Activated CD4-positive, alpha-beta T cell treated with anti-CD3 and anti-CD28 coated beads, Interleukin-2, amount 50 U/mL, for 16 hours (primary cell): ENCODE measurements around the gene LZTS3.
A peak's percentile ranks its signal among the peaks of the same experiment; 100 is the strongest.
"Not testable (repeated sequence)": the region's sequence is repeated elsewhere in the genome, so short reads cannot be mapped to it uniquely, and the experiment has no call there.

Experiments used
- DNase-seq: peaks from one replicate; pipeline ENCODE4 v3.0.0-alpha.2; 2020

Gene LZTS3

DNA sequence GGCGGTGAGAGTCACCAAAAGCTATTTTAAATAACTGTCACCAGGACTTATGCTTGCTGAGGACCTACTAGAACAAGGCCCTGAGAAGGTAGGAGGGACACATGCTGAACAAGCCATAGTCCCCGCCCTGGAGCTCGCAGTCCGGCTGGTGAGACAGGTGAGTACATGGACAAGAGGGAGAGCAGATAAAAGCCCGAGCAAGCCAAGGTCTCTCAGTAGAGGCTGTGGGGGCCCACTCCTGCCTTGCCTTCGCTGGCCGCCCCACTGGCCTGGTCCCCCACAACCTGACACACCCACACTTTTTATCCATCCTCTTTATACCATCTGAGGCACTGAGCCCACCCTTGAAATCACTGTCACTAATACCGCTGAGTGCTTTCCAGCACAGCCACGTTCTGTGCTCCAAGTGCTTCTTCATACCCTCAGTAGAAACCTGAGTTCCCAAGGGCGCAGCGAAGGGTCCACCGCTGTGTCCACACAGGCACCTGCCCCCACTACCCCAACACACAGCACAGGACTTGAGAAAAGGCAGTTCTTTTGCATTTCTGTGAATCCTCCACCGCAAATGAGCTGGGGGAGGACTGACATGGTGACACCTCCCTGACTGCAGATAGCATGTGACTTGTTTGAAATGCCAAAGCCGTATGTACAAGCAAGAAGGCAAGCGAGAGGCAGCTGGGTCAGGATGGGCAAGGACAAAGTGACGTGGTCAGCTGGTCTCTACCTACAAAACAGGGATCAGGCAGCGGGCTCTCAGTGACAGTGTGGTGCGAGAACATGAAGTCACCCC is 19.1 kb upstream of the LZTS3 start:
- no peak for DNase-seq

- no peak for DNase-seq
These were observed 17.3 kb upstream of the LZTS3 start for GRCh38 chr20:3190681-3191111.

DNA sequence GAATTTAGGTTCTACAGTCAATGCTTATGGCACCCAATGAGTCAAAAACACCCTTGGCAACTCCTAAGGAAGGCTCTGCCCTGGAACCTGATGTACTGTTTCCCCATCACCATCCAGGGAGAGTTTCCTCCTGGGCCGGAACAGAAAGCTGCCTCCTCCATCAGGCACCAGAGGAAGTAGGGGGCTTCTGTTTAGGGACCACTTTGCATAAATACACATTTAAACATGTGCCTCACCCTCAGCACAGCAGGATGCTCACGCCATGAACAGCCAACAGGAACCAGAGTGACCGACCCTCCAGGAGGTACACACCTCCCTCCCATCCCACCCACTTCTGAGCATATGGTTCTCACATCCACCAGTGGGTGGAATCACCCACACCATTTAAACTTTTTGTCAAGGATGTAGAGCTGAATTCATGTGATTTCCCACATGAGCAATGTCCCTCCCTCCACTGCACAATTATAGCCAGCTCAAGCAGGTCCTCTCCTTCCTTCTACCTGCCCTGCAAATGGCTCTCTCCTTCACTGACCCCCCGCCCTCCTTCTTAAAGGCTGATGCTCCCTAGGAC is 16.3 kb upstream of the LZTS3 start:
- DNase-seq = no peak

DNA sequence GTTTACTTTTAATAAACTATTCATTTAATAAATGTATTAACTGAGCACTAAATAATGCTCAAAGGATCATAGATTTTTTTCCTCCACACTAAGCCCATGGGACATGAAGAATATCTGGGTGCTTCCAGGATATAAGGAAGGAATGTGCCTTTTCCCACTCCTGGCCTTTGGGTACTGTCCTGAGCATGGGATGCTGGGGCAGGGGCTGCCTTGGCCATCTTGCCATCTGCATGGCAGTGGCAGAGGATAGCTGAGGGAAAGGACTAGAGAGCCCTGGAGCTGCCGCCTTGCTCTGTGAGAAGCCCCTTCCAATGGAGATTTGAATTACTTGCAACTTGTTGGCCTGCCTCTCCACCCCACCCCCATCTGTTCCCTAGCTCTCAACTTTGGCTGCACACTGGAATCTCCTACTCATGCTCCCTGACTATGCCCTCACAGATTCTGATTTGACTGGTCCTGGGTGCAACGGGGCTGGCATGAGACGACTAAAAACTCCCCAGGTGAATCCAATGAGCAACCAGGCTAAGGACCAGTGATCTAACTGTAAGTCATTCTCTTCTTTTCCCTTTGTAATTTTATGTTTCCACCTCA is 15.6 kb upstream of the LZTS3 start:
- no peak for DNase-seq

DNA sequence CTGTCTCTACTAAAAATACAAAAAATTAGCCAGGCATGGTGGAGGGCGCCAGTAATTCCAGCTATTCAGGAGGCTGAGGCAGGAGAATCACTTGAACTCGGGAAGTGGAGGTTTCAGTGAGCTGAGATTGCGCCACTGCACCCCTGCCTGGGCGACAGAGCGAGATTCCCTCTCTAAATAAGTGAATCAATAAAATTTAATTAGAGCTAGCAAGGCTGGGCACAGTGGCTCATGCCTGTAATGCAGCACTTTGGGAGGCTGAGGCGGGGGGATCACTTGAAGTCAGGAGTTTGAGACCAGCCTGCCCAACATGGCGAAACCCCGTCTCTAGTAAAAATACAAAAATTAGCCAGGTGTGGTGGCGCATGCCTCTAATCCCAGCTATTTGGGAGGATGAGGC is 14.5 kb upstream of the LZTS3 start:
- not testable (repeated sequence) for DNase-seq

- DNase-seq = no peak
These were observed 10.7 kb upstream of the LZTS3 start for GRCh38 chr20:3183896-3184612.

GRCh38 chr20:3182429-3182828 is 9.1 kb upstream of the LZTS3 start:
- not testable (repeated sequence) for DNase-seq

DNA sequence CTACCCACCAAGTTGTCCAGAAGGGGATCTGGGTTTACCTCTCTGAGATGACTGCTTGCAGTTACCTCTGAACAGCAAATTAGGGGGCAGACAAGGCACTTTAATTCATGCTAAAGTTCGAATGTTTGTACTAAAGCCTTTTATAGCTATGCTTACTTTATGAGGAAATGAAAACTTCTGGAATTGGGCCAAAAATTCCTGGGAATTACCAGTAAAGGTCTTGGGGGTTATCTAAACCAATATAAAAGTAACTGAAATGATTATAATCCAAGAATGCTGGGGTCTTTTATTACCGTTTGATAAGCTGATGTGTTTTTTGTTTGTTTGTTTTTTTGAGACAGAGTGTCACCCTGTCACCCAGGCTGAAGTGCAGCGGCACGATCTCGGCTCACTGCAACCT is 7.9 kb upstream of the LZTS3 start:
- no peak for DNase-seq

- no peak for DNase-seq
These were observed 7.0 kb upstream of the LZTS3 start for GRCh38 chr20:3180319-3180718.

DNA sequence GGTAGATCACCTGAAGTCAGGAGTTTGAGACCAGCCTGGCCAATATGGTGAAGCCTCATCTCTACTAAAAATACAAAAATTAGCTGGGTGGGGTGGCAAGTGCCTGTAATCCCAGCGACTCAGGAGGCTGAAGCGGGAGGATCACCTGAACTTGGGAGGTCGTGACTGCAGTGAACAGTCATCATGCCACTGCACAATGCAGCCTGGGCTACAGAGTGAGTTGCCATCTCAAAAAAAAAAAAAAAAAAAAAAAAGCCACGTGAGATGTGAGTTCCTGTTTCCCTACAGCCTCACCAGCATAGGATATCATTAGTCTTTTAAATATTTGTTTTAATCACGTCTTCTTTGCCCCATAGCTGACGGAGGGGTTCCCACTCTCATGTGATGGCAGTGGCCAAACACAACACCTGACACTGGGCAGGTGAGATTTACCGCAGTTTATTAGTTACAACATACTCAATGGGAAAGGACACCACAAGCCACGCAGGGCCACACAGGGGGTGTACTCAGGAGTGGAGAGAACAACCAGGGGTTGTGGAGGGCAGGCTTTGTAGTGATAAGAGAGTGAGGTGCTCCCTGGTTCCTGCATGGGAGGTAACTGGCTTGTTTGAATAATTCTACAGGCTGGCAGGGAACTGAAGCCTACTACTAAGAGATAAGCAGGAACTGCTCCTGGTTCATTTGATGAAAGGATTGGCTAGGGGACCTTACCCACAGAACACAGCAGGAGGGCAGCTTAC is 4.6 kb upstream of the LZTS3 start:
- no peak for DNase-seq

DNA sequence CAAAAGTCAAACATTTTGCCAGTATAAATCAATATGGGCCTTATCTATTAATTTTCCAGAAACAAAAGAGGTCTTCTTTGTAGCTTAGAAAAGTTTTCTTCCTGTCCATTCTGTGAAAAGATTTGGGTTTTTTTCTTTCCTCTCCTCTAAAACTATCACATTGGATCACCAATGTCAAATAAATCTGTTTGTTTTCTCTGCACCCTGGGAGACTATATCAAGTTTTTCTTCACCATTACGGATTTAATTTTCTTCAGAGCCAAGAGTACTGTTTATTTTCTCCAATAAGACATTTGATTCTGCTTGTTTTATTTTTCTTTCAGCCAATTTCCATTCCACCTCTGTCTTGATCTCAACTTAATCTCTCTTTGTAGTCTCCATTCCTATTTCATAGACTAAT is 1.9 kb upstream of the LZTS3 start:
- no peak for DNase-seq

- DNase-seq = no peak
These were observed 1.3 kb upstream of the LZTS3 start for GRCh38 chr20:3174442-3175261.

DNA sequence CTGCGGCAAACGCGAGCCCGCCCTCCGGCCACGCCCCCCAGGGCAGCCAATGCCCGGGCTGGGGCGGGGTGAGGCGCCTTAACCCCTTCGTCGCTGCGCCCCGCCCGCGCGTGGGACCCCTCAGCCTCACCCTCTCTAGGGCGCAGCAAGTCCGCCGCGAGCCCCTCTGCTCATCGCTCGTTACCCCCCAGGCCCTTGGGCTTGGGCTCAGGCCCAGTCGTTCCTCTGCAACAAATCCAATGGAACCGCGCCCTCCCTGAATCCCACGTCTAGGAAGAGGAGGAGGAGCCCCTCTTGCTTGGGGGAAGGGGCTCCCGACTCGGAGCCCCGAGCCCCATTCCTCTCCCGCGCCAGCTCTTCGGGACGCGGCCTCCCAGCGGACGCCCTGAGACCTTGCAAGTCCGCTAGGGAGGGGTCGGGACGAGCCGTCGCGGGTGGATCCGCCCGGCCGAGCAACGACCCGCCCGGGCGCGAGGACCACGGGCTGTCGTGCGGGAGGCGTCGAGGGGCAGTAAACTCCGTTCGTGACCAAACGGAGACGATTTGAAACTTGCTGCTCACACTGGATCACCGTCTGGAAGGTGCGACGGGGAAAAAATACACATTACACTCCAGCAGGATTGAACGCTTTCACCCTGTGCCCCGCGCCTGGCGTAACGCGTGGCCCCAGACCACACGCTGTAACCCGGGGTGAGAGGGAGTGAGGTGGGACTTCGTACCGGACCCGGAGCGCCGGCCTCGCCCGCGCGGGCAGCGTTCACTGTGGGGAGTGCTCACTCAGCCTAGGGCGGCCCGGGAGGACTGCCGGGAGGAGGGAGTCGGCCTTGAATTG is 477 bp upstream of the LZTS3 start:
- peak; percentile 85 for DNase-seq

DNA sequence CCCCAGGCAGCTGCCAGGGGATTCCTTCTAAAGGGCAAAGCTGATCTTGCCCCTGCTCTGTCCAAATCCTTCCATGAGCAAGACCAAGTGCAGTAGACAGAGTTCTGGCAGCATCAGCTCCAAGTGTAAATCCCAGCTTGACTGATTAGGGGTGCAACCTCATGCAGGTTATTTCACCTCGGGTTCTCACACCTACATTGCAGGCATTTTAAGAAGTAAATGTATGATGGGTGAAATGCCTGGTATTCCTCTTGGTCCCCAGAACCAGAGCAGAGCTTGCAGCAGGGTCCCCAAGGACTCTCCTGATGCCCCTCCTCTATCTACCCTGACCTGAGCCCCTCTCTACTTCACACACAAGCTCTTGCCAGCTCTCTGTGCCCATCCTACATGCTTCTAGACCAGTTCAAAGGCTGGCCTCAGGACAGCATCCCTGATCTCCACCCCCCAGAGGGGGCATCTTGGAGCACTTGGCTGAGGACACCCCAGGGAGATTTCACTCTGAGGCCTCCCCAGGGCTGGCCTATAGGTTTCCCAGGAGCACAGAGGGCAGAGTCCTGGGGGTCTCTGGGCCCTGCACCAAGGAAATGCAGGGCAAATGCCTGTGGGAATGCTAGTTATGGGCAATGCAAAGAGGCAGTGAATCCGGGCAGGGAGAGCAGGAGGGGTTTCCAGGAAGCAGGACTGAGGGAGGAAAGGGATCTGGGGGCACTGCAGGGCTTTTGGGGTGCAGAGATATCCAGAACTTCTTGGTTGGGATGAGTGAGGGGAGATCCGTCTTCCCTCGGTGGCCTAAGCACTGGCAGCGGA is 1.0 kb downstream of the LZTS3 start:
- no peak for DNase-seq

GRCh38 chr20:3171391-3172125 is 1.8 kb downstream of the LZTS3 start:
- no peak for DNase-seq

DNA sequence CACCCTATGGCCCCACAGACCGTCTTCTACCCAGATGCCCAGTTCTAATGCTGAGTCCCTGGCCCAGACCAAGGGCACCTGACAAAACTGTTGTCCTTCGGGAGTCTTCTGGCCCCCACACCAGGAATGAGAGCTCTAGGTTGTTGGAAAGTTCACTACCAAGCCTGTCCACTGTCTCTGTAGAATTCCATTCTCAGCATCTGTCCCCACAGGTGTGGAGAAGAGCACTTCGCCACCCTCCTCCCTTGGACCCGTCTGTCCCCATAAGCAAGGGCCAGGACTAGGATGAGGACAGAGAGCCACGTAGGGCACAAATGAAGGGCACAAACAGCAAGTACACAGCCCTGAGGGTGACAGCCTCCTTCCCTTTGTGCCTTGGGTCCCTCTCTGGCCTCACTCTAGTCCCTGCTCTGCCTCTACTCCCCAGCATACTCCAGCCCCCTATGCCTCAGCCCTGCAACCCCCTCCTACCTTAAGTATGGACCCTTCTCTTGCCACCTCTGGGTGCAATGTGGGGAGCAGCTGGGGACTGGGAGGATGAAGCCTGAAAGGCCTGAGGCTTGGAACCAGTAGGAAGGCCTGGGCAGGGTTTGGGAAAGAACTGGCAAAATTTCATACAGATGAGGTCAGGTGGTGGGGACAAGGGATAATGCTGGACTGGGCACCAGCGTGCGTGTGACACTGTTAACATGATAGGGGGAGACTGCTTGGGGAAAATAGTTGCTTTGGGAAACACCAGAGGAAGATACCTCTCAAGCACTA is 4.3 kb downstream of the LZTS3 start:
- DNase-seq = no peak

DNA sequence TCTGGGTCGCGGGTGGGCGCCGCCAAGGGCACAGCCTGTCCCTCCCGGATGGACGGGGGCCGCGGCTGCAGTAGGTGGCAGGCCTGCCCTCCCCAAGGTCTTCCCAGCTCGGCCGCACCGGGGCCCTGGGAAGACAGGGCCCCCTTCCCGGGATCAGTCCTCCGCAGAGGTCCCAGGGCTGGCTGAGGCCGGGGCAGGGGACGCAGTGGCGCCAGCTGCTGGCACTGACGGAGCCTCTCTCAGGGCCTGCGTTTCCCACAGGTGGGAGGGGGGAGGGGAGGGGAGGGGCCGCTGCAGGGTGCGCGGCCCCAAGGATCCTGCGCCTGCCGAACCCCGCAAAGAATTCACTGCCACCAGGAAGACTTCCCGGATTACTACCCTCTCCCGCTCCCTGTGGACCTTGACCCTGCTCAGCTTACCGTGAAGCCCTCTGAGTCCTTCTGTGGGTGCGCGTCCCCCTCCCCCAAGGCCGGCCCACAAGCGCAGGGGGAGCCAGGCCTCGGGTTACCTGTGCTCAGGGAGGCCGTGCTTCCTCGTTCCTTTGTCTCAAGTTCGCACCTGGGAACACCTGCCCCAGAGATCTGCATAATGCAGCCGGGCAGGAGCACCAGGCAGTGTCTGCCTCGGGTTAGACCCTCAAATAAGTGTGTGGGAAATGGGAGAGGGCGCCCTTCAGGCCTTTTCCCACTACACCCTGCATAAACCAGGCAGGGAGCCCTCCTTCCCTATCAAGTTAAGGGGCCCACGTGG is 5.1 kb downstream of the LZTS3 start:
- DNase-seq = no peak

DNA sequence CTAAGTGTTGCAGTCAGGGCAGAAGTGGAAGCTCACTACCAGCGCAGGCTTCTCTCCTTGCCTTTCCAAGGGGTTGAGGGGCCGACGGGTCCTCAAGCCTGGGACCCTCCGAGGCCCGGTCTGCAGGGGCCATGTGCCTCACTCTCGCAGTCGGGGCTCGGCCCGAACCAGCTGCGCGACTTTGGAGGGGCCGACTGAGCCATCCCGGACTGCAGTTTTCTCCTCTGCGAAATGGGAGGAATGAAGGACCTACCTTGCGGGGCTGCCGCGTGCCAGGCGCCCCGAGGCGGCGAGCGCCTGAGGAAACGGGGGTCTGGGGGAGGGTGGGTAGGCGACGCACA is 5.6 kb downstream of the LZTS3 start:
- no peak for DNase-seq
